ENCODE measurements around the gene IFFO2.

Gene IFFO2

DNA sequence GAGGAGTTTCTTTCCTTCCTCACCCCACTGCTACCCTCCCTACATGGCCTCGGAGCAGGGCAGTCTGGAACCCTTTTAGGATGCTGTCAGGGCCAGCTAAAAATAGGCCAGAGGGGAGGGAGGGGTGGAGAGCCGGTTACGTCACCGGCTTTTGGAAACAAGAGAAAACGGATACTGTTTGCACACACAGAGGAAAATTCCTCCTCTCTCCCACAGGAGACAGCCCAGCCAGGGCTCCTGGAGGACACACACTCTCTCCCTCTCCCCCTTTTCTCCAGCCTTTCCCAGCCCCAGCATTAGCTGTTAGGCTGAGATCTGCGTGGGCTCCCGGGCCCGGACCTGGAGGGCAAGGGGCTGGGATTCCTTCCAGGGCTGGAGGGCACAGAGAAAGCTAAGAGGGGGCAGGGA, 34.2 kb downstream of the IFFO2 start:
- peak overlapping the region in 1 of 2 donors; percentile 46 for H3K4me3 ChIP-seq (ENCODE audit: low read depth in 1 of 2, low read length in 2 of 2)
- peaks cover 17% of the 10 kb centered on the region for H3K36me3 ChIP-seq (ENCODE audit: insufficient read depth, low read length)
- H3K4me1 ChIP-seq (ENCODE audit: insufficient read depth, low read length) = peaks cover 48% of the 10 kb centered on the region
- peak overlapping the region; percentile 92 for H3K27ac ChIP-seq (ENCODE audit: low read depth, low read length)
- no peaks in the 10 kb centered on the region for H3K27me3 ChIP-seq (ENCODE audit: control insufficient read depth in 1 of 2, insufficient read depth in 2 of 2, low read length in 2 of 2)
- no peaks in the 10 kb centered on the region for H3K9me3 ChIP-seq (ENCODE audit: low read length)
- peak overlapping the region; percentile 80 for H3K9ac ChIP-seq (ENCODE audit: low read length)

DNA sequence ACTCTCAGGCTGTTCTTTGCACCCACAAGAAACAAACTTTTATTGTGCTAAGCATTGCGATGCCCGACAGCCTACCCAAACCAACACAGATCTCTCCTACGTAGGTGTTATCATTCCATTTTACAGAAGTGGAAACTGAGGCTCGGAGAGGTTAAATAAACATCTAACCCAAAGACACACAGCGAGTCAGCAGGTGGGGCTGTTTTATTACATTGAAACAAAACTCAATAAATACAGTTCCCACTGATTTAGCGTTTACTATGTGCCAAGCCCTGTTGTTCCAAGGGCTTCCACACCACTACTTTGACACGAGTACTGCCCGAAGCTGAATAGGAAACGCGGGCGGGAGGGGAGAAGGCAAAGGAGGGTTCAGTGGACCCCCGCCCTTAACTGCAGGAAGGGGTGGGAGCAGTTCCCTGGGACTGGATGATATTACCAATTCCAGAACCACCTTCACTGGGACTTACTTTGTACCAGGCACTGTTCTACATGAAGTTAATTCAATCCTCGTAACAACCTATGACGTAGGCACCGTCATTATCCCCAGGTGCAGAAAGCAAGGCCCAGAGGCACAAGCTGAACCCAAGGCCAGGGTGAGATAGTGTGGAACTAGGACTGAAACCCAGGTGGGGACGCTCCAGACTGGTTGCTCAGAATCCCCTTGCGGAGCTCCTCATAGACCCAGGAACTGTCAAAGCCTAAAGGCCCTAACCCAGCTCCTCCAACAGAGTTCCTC, 34.8 kb downstream of the IFFO2 start:
- Histone ChIP-seq H3K4me1 (ENCODE audit: insufficient read depth, low read length) (peaks cover 44% of the 10 kb centered on the region), H3K9me3 (ENCODE audit: low read length) (no peaks in the 10 kb centered on the region), H3K27me3 (ENCODE audit: control insufficient read depth in 1 of 2, insufficient read depth in 2 of 2, low read length in 2 of 2) (no peaks in the 10 kb centered on the region), H3K36me3 (ENCODE audit: insufficient read depth, low read length) (peaks cover 22% of the 10 kb centered on the region), H3K27ac (ENCODE audit: low read depth, low read length) (peak overlapping the region; percentile 92), H3K9ac (ENCODE audit: low read length) (peak overlapping the region; percentile 80), H3K4me3 (ENCODE audit: low read depth in 1 of 2, low read length in 2 of 2) (peak overlapping the region in 1 of 2 donors; percentile 46)

GRCh38 chr1:18920931-18921330, 35.5 kb downstream of the IFFO2 start:
- peaks cover 37% of the 10 kb centered on the region for H3K4me1 ChIP-seq (ENCODE audit: insufficient read depth, low read length)
- H3K27me3 ChIP-seq (ENCODE audit: control insufficient read depth in 1 of 2, insufficient read depth in 2 of 2, low read length in 2 of 2) = no peaks in the 10 kb centered on the region
- no peak overlapping the region for H3K4me3 ChIP-seq (ENCODE audit: low read depth in 1 of 2, low read length in 2 of 2)
- peak overlapping the region; percentile 92 for H3K27ac ChIP-seq (ENCODE audit: low read depth, low read length)
- H3K9me3 ChIP-seq (ENCODE audit: low read length) = no peaks in the 10 kb centered on the region
- H3K36me3 ChIP-seq (ENCODE audit: insufficient read depth, low read length) = peaks cover 26% of the 10 kb centered on the region
- no peak overlapping the region for H3K9ac ChIP-seq (ENCODE audit: low read length)

DNA sequence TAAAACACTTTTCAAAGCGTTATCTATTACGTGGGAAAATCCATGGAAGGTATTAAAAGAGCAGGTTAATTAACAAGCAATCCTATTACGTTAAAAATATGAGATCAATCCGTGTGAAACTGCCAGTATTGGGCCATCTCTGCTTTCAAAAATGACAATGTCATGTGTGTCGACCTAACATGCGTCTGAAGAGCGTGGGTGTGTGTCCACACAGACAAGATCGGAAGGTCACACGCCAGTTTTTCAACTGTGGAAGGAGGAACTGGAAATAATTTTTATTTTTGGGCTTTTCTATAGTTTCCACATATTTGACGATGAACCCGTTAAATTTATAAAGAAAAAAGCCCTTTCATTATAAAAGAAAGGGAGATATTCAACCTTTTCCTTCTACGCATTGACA, 36.5 kb downstream of the IFFO2 start:
- no peak overlapping the region for H3K9ac ChIP-seq (ENCODE audit: low read length)
- peaks cover 37% of the 10 kb centered on the region for H3K4me1 ChIP-seq (ENCODE audit: insufficient read depth, low read length)
- no peak overlapping the region for H3K27ac ChIP-seq (ENCODE audit: low read depth, low read length)
- no peaks in the 10 kb centered on the region for H3K9me3 ChIP-seq (ENCODE audit: low read length)
- H3K4me3 ChIP-seq (ENCODE audit: low read depth in 1 of 2, low read length in 2 of 2) = no peak overlapping the region
- H3K36me3 ChIP-seq (ENCODE audit: insufficient read depth, low read length) = peaks cover 36% of the 10 kb centered on the region
- no peaks in the 10 kb centered on the region for H3K27me3 ChIP-seq (ENCODE audit: control insufficient read depth in 1 of 2, insufficient read depth in 2 of 2, low read length in 2 of 2)

DNA sequence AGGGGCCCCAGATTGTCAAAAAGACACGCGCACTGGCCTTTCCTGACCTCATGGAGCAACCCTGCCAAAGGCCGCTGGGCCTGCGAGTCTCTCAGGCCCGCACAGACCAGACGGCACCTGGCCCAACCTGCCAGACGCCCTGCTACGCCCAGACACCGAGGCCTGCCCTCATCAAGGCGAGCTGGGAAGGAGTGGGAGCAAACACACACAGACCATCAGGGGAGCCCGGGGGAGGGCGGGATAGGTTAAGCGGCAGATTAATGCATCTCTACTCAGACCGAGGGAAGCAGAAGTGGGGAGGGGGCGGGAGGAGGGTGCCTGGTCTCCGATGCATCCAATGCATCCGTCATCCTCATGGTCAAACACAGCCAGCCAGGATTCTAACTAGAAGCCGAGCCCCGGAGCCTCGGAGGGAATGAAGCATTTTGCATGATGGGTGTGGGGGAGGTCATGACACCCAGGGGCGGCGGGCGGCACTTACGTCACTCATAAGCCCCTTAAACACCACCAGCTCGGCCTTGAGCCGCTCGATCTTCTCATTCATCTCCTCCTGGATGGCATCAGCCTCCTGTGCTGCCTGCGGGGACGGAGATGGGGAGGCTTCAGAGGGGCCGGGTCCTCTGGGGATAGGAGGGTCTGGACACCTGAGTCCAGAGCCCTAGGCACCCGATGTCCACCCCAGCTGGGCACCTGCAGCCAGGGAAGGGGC, 37.1 kb downstream of the IFFO2 start:
- no peaks in the 10 kb centered on the region for H3K9me3 ChIP-seq (ENCODE audit: low read length)
- H3K36me3 ChIP-seq (ENCODE audit: insufficient read depth, low read length) = peaks cover 36% of the 10 kb centered on the region
- no peak overlapping the region for H3K9ac ChIP-seq (ENCODE audit: low read length)
- H3K27me3 ChIP-seq (ENCODE audit: control insufficient read depth in 1 of 2, insufficient read depth in 2 of 2, low read length in 2 of 2) = no peaks in the 10 kb centered on the region
- H3K4me3 ChIP-seq (ENCODE audit: low read depth in 1 of 2, low read length in 2 of 2) = no peak overlapping the region
- H3K27ac ChIP-seq (ENCODE audit: low read depth, low read length) = no peak overlapping the region
- H3K4me1 ChIP-seq (ENCODE audit: insufficient read depth, low read length) = peaks cover 32% of the 10 kb centered on the region

- peaks cover 36% of the 10 kb centered on the region for H3K36me3 ChIP-seq (ENCODE audit: insufficient read depth, low read length)
Observed at GRCh38 chr1:18918417-18918816, 38.1 kb downstream of the IFFO2 start.

DNA sequence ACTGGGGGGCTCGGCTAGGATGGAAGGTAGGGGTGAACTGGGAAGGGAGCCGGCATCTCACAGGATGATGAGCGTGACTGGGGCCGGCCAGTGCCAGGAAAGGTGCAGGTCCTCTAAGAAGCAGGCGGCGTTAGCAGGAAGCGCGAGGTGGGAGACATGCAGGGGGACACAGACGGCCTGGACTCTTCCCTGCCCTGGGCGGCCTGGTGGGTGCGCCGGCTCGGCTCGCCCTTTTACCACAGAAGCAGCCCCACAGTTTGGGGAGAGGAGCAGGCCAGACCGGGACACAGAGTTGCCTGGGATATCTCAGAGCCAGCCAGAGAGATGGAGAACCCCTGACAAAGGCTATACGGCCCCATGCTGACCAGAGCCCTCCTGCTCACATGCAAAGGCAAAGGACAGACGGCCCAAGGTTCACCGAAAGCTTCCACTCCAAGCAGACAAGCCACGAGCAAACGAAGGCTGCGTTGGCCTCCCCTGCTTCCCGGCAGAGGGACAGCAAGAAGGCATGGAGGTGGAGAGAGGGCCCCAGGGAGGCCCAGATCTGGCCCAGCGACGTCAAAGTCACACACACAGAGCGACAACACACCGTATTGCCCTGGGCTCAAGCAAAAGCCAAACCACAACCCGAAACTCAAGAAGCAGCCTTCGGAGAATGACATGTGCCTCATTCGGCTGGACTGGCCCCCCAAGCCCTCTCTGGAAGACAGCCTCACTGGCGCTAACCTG, 39.2 kb downstream of the IFFO2 start:
- no peak overlapping the region for H3K4me3 ChIP-seq (ENCODE audit: low read depth in 1 of 2, low read length in 2 of 2)
- H3K36me3 ChIP-seq (ENCODE audit: insufficient read depth, low read length) = peaks cover 36% of the 10 kb centered on the region
- H3K9me3 ChIP-seq (ENCODE audit: low read length) = no peaks in the 10 kb centered on the region
- no peaks in the 10 kb centered on the region for H3K27me3 ChIP-seq (ENCODE audit: control insufficient read depth in 1 of 2, insufficient read depth in 2 of 2, low read length in 2 of 2)
- no peak overlapping the region for H3K9ac ChIP-seq (ENCODE audit: low read length)
- H3K27ac ChIP-seq (ENCODE audit: low read depth, low read length) = no peak overlapping the region
- H3K4me1 ChIP-seq (ENCODE audit: insufficient read depth, low read length) = peaks cover 22% of the 10 kb centered on the region

More at GRCh38 chr1:18918417-18918816, 38.1 kb downstream of the IFFO2 start:
- no peak overlapping the region for H3K27ac ChIP-seq (ENCODE audit: low read depth, low read length)
- no peak overlapping the region for H3K4me3 ChIP-seq (ENCODE audit: low read depth in 1 of 2, low read length in 2 of 2)
- H3K9ac ChIP-seq (ENCODE audit: low read length) = no peak overlapping the region
- no peaks in the 10 kb centered on the region for H3K9me3 ChIP-seq (ENCODE audit: low read length)
- H3K27me3 ChIP-seq (ENCODE audit: control insufficient read depth in 1 of 2, insufficient read depth in 2 of 2, low read length in 2 of 2) = no peaks in the 10 kb centered on the region
- H3K4me1 ChIP-seq (ENCODE audit: insufficient read depth, low read length) = peaks cover 26% of the 10 kb centered on the region

GRCh38 chr1:18915341-18915740, 41.1 kb downstream of the IFFO2 start:
- H3K36me3 ChIP-seq (ENCODE audit: insufficient read depth, low read length) = peaks cover 37% of the 10 kb centered on the region
- no peak overlapping the region for H3K4me3 ChIP-seq (ENCODE audit: low read depth in 1 of 2, low read length in 2 of 2)
- H3K4me1 ChIP-seq (ENCODE audit: insufficient read depth, low read length) = peaks cover 9% of the 10 kb centered on the region
- no peaks in the 10 kb centered on the region for H3K9me3 ChIP-seq (ENCODE audit: low read length)
- no peak overlapping the region for H3K9ac ChIP-seq (ENCODE audit: low read length)
- H3K27ac ChIP-seq (ENCODE audit: low read depth, low read length) = no peak overlapping the region
- no peaks in the 10 kb centered on the region for H3K27me3 ChIP-seq (ENCODE audit: control insufficient read depth in 1 of 2, insufficient read depth in 2 of 2, low read length in 2 of 2)

DNA sequence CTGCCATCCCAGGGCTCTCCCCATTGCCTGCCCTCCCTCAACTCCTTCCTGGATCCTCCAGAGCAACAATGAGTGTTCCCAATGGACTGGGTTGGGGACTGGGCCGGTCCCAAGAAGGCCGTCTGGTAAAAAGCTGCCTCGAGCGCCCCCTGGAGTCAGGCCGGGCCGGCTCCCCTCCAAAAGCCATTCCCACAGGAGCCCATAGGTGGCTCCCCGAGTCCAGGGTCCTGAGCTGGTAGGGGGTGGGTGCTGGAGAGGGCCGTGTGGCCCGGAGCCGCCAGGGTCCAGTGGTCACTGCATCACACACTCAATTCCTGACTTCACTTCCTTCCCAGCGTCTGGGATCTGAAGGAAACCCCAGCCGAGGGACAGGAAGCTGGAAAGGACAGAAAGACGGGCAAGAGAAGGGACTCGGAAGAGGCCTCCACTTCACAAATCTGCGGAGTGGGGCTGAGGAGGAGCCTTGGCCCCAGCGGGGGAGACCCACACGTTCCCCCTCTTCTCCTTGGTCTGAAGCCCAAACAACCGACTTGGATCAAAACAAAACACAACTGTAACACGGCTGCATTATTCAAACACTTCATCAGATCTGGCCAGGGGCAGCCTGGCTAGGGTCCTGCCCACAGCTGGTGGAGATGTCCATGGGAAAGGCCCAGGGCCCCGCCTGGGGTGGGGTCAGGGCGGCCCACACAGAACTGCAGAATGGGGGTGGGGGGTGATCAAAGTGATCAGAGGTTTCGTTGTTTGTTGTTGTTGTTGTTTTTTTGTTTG, 43.2 kb downstream of the IFFO2 start:
- Histone ChIP-seq H3K4me1 (ENCODE audit: insufficient read depth, low read length) (peaks cover 11% of the 10 kb centered on the region), H3K27me3 (ENCODE audit: control insufficient read depth in 1 of 2, insufficient read depth in 2 of 2, low read length in 2 of 2) (no peaks in the 10 kb centered on the region), H3K27ac (ENCODE audit: low read depth, low read length) (no peak overlapping the region), H3K9ac (ENCODE audit: low read length) (no peak overlapping the region), H3K36me3 (ENCODE audit: insufficient read depth, low read length) (peaks cover 55% of the 10 kb centered on the region), H3K4me3 (ENCODE audit: low read depth in 1 of 2, low read length in 2 of 2) (no peak overlapping the region), H3K9me3 (ENCODE audit: low read length) (no peaks in the 10 kb centered on the region)

- H3K4me3 ChIP-seq (ENCODE audit: low read depth in 1 of 2, low read length in 2 of 2) = no peak overlapping the region
- no peak overlapping the region for H3K27ac ChIP-seq (ENCODE audit: low read depth, low read length)
- H3K9me3 ChIP-seq (ENCODE audit: low read length) = no peaks in the 10 kb centered on the region
- peaks cover 58% of the 10 kb centered on the region for H3K36me3 ChIP-seq (ENCODE audit: insufficient read depth, low read length)
- no peaks in the 10 kb centered on the region for H3K27me3 ChIP-seq (ENCODE audit: control insufficient read depth in 1 of 2, insufficient read depth in 2 of 2, low read length in 2 of 2)
- H3K4me1 ChIP-seq (ENCODE audit: insufficient read depth, low read length) = peaks cover 18% of the 10 kb centered on the region
- no peak overlapping the region for H3K9ac ChIP-seq (ENCODE audit: low read length)
Observed at GRCh38 chr1:18912550-18912949, 43.9 kb downstream of the IFFO2 start.

Data from muscle layer of colon (tissue), 2 donors.